HG03045 (cell line): Measurements from ENCODE around the gene GARIN5B.
A peak's percentile ranks its signal among the peaks of the same experiment; 100 is the strongest.

Source experiments
- ATAC-seq: cut with Tn5 transposase; IDR thresholded peaks from one replicate; pipeline ENCODE4 v1.9.1; 2021; ENCODE audit warnings: mild to moderate bottlenecking, moderate library complexity; ENCODE audit not compliant: unreplicated experiment

GARIN5B gene

DNA sequence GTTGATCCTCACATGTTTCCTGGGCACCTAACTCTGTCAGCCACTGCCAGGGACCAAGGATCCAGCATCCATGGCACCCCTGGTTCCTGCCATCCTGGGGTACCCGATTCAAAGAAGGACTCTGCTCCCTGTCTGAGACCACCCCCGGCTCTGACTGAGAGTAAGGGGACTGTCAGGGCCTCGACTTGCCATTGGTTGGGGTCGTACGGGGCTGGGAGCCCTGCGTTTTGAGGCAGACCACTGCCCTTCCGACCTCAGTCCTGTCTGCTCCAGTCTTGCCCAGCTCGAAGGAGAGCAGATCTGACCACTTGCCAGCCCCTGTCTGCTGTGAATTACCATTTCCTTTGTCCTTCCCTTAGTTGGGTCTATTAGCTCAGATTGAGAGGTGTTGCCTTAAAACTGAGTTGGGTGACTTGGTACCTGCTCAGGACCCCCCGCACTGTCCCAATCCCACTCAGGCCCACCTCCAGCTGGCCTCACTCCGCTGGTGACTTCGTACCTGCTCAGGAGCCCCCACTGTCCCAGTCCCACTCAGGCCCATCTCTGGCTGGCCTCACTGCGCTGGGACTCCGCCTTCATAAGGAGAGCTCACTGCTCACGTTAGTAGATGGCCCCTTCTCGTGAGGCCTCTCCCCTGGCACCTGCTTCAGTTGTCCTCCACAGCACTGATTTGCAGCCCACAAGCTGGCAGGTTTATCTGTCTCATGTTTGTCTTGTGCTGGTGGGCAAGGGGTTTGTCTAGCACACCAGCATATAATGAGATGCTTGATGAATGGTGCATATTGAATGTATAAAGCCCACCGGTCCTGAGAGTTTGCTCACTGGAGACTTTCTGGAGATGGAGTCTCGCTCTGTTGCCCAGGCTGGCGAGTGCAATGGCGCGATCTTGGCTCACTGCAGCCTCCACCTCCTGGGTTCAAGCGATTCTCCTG lies 26.6 kb upstream of the GARIN5B start:
- ATAC-seq, result no peak

DNA sequence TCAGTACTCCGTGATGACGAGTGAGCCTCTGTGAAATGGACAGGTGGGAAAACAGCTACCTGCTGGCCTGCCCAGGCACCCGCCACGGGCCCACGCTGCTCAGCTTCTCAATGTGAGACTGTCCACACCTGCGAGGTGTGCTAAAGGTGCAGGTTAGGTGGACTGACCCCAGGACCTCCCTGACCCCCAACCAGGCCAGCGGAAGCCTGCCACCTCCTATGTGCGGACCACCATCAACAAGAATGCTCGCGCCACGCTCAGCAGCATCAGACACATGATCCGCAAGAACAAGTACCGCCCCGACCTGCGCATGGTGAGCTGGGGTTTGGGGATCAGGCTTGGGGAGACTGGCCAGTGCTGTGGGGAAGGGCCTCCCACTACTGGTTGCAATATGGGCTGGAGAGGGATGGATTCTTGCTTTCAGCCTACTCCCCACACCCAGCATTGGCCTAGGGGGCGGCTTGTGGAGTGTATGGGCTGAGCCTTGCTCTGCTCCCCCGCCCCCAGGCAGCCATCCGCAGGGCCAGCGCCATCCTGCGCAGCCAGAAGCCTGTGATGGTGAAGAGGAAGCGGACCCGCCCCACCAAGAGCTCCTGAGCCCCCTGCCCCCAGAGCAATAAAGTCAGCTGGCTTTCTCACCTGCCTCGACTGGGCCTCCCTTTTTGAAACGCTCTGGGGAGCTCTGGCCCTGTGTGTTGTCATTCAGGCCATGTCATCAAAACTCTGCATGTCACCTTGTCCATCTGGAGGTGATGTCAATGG lies 24.9 kb upstream of the GARIN5B start:
- ATAC-seq, result no peak

GRCh38 chr19:55386493-55386971 lies 23.5 kb upstream of the GARIN5B start:
- ATAC-seq, result no peak

- ATAC-seq, result peak; percentile 64
These were observed 22.8 kb upstream of the GARIN5B start, which contains the start of gene RPL28 for GRCh38 chr19:55385724-55386492. RPL28 (plus strand) TSS chr19:55385932; CDS start chr19:55386358, 426 bp downstream.

- peak; percentile 48 for ATAC-seq
These were observed 22.1 kb upstream of the GARIN5B start for GRCh38 chr19:55384920-55385723.

GRCh38 chr19:55384131-55384919 lies 21.3 kb upstream of the GARIN5B start, which contains the start of gene TMEM238:
TMEM238 (minus strand) TSS chr19:55384292; CDS start chr19:55384259, 33 bp downstream.
- no peak for ATAC-seq

- no peak for ATAC-seq
These were observed 20.4 kb upstream of the GARIN5B start for GRCh38 chr19:55383279-55384130.

DNA sequence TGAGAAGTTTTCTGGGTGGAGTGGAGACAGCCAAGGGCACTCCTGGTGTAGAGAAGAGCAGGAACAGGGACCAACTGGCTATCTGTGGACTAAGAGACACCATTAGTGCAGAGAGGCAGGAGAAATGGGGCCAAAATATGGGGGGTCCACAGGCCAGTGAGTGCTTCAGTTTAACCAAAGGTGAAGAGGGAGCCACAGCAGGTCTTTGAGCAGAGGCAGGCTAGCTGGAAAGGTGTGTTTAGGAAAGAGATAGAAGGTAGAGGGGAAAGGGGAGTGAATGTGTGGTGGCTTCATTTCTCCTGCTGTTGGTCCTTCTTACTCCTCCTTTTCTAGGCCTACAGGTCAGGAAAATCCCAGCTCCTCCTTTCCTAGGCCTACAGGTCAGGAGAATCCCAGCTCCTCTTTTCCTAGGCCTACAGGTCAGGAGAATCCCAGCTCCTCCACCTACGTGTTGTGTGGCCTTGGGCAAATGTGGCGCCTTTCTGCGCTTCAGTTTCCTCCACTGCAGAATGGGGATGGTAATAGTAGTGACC lies 19.5 kb upstream of the GARIN5B start:
- no peak for ATAC-seq

GRCh38 chr19:55382013-55382412 lies 19.0 kb upstream of the GARIN5B start:
- ATAC-seq, result no peak

- ATAC-seq, result no peak
These were observed 16.1 kb upstream of the GARIN5B start for GRCh38 chr19:55379174-55379573.

- ATAC-seq, result no peak
These were observed 14.5 kb upstream of the GARIN5B start for GRCh38 chr19:55377356-55378131.

DNA sequence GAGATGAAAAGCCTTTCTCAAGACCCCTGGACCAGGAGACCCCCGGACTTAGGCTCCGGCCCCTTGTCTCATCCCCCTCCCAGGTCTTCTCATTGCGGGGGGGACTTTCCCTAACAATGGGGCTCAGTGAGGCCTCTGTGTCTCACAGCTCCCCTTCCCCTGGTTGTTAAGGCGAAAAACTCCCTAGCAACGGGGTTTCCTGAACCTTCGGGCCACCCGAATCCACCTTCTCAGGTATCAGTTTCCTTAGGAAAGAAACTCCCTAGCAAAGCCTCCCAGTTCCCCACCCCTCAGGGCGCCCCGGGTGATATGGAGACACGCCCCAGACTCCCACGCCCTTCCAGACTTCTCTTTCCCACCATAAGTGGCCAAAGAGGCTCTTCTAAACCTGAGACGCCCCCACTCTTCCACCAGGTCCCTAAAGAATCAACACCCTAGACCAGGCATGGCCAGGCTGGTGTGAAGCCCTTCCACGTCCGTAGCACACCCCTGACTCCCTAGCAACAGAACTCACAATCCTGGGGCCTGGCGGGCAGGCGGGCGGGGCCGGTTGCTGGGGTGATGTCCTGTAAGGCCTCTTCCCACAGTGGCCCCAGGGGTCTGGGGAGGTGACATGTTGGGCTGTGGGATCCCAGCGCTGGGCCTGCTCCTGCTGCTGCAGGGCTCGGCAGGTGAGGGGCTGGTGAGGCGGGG lies 13.3 kb upstream of the GARIN5B start, which contains the start of gene TMEM190:
TSS of gene TMEM190 (plus strand) at position 586 of the 693 bp plus-strand sequence. CDS start at position 614, 28 bp downstream.
- ATAC-seq, result no peak

DNA sequence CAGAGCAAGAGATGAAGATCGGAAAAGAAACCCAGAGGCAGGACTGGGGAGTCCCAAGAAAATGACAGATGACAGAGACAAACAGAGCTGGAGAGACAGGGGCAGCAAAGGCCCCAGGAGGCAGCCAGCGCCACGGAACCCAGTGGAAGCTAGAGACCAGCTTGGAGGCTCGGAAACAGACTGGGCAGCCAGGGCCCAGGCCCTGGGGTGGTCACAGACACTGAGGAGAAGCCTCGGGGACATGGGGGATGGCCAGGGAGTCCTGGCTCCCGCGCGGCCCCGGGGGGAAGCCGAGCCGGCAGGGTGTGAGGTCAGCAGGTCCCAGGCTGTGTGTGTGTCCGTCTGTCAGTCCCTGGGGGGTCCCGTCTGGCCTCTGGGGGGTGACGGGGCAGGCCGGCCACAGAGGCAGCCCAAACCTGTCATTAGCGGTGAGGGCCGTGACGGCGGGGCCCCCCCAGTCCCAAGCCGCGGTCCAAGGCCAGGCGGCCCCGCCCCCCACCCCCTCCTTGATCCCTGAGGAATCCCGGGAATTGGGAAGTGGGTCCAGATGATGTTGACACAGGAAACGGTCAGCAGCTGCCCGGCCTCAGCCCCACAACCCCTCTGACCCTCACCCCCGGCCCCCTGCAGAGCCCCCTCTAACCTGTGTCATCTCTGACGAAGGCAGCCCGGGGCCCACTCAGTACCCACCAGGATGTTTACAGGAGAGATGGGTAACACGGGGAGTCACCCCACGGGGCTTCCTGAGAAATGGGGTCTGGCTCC lies 11.1 kb upstream of the GARIN5B start:
- ATAC-seq, result no peak

GRCh38 chr19:55373306-55373992 lies 10.4 kb upstream of the GARIN5B start:
- no peak for ATAC-seq
